HepG2 (cell line): ENCODE results near the gene BMP6. TPM values are rescaled to one million over a fixed set of nuclear protein-coding genes. Genes with fewer than 3 reads are reported as not detected.
A peak's percentile ranks its signal among the peaks of the same experiment; 100 is the strongest.

Experiments
- CCAR2 ChIP-seq: fragments of 200-400 bp; formaldehyde crosslinking; optimal IDR thresholded peaks from 2 replicates; pipeline ENCODE3; 2018; ENCODE audit warnings: low read depth, mild to moderate bottlenecking, low read length, moderate library complexity
- KAT7 ChIP-seq: IDR thresholded peaks from 2 replicates; pipeline ENCODE4 v1.6.1; 2018; ENCODE audit warnings: borderline replicate concordance, missing compliant biosample characterization
- KMT2A ChIP-seq: sonication (generic); formaldehyde crosslinking; IDR thresholded peaks from 2 replicates; pipeline ENCODE4 v1.4.0; 2020; ENCODE audit warnings: missing genetic modification reagents
- MAZ ChIP-seq, 2 experiments: sonication (generic) in 1 of 2; formaldehyde crosslinking in 1 of 2; IDR thresholded peaks; 2 replicates each; pipeline versions ENCODE4 v1.5.0 to v1.6.1; 2012 to 2020; ENCODE audit warnings: low read depth in 2 of 2, mild to moderate bottlenecking in 2 of 2, borderline replicate concordance in 1 of 2, improper control_type of control experiment in 1 of 2, low read length in 1 of 2, missing genetic modification reagents in 1 of 2, moderate library complexity in 1 of 2
- PLRG1 ChIP-seq: fragments of 450-650 bp; conservative IDR thresholded peaks from 2 replicates; pipeline ENCODE4 v1.6.1; 2016
- POLR2AphosphoS5 ChIP-seq: IDR thresholded peaks from 2 replicates; pipeline ENCODE4 v1.6.1; 2012; ENCODE audit warnings: low read depth, low read length
- RAD21 ChIP-seq: fragments of 450-650 bp; formaldehyde crosslinking; IDR thresholded peaks from 2 replicates; pipeline ENCODE4 v1.5.0; 2020; ENCODE audit warnings: mild to moderate bottlenecking
- SIN3A ChIP-seq: IDR thresholded peaks from 2 replicates; pipeline ENCODE4 v1.6.1; 2011; ENCODE audit warnings: low read depth, mild to moderate bottlenecking, control low read depth, low read length, borderline replicate concordance
- ZFY ChIP-seq: sonication (generic); formaldehyde crosslinking; IDR thresholded peaks from 2 replicates; pipeline ENCODE4 v1.4.0; 2020; ENCODE audit warnings: missing genetic modification reagents
- ZNF354B ChIP-seq: sonication (generic); formaldehyde crosslinking; IDR thresholded peaks from 2 replicates; pipeline ENCODE4 v1.8.0; 2022; ENCODE audit warnings: mild to moderate bottlenecking, missing genetic modification reagents
- ZNF619 ChIP-seq: sonication (generic); formaldehyde crosslinking; IDR thresholded peaks from 2 replicates; pipeline ENCODE4 v1.4.0; 2020; ENCODE audit warnings: mild to moderate bottlenecking, missing genetic modification reagents
- polyA plus RNA-seq, 8 experiments: library from polyadenylated mRNA; depleted of rRNA in 3 of 8; stranded (reverse) in 7 of 8; unstranded in 1 of 8; fragments of >200 nt; fragmentation: Illumina TruSeq in 4 of 8; extraction: Trizol in 4 of 8; gene quantifications; 2 replicates each; pipeline versions ENCODE4 v1.2.1 to v1.2.3, GENCODE V29; 2011 to 2016; ENCODE audit warnings: low read depth in 4 of 8, missing spikeins in 1 of 8, mixed read lengths in 1 of 8; ENCODE audit not compliant: insufficient read depth in 1 of 8
- total RNA-seq, 5 experiments: library from RNA; depleted of rRNA; stranded (reverse); fragments of >200 nt; fragmentation: Illumina TruSeq; extraction: Trizol; gene quantifications; 2 replicates each; pipeline ENCODE4 v1.2.3, GENCODE V29; 2016; ENCODE audit warnings: low read depth in 1 of 5
- TF ChIP-seq, protein P1 (sequence below): IDR thresholded peaks from 2 replicates; pipeline ENCODE4 v1.6.1; 2016; ENCODE audit warnings: low read depth
- TF ChIP-seq, protein P2 (sequence below): sonication (generic); formaldehyde crosslinking; IDR thresholded peaks from 2 replicates; pipeline ENCODE4 v1.4.0; 2020; ENCODE audit warnings: low read depth, missing genetic modification reagents
- TF ChIP-seq, protein P3 (sequence below): sonication (generic); formaldehyde crosslinking; IDR thresholded peaks from 2 replicates; pipeline ENCODE4 v1.8.1; 2022; ENCODE audit warnings: mild to moderate bottlenecking, missing genetic modification reagents
- TF ChIP-seq, protein P4 (sequence below): sonication (generic); formaldehyde crosslinking; IDR thresholded peaks from 2 replicates; pipeline ENCODE4 v1.5.0; 2020; ENCODE audit warnings: mild to moderate bottlenecking, missing genetic modification reagents, moderate library complexity

BMP6 gene
- total and polyA plus RNA-seq, 2 of the 13 experiments (the other 11 are each of a cell fraction or from before 2014, with no cell fraction given), result 0.09 to 0.18 TPM

DNA sequence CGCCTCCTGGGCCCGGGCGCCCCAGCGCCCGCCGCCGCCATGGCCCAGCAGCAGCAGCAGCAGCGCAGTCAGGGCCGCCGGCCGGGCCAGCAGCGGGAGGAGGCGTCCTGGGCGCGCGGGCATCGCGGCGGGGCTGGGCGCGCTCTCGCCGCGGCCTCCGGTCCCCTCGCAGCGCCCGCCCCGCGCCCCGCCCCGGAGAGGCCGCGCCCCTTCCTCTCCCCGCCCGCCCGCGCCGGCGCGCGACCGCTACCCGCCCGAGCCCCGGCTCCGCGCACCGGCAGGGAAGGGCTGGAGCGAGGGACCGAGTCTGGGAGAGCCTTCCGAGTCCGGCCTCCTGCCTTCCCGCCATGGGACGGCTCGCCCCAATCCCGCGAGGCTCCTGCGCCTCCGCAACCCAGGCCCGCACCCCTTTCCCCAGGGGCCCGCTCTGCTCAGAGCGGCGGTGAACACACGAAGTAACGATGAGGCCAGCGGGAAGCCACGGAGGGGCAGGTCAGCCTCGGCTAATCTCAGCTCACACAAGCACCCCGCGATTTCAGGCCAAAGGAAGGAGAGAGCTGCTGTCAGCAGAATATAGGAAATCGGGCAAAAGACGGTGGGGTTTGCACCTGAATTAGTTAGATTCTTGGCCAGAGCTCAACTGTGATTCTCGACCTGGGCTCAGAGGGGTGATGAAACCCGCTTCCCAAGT, 184.9 kb downstream of the BMP6 start, which contains the start of gene TXNDC5 (continued):
- TF ChIP-seq, protein P1, sequence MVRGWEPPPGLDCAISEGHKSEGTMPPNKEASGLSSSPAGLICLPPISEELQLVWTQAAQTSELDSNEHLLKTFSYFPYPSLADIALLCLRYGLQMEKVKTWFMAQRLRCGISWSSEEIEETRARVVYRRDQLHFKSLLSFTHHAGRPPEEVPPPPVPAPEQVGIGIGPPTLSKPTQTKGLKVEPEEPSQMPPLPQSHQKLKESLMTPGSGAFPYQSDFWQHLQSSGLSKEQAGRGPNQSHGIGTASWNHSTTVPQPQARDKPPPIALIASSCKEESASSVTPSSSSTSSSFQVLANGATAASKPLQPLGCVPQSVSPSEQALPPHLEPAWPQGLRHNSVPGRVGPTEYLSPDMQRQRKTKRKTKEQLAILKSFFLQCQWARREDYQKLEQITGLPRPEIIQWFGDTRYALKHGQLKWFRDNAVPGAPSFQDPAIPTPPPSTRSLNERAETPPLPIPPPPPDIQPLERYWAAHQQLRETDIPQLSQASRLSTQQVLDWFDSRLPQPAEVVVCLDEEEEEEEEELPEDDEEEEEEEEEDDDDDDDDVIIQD (CRISPR knock-in tag), result 0 out of 2 replicates have a peak, but pooled peaks have one; percentile 47
- TF ChIP-seq ZFY (CRISPR knock-in tag) (peak; percentile 72), ZNF619 (CRISPR knock-in tag) (no peak), ZNF354B (CRISPR knock-in tag) (no peak), KMT2A (peak; percentile 54; the same call in 1 of the 2 replicates), MAZ (IDR thresholded peaks at IDR 0.05; ENCODE audit: borderline replicate concordance, low read depth, low read length) (no peak; the same call in 1 of the 2 replicates), MAZ (CRISPR knock-in tag; IDR thresholded peaks at IDR 0.05; ENCODE audit: low read depth) (peak; percentile 90), POLR2AphosphoS5 (peak; percentile 59), RAD21 (CRISPR knock-in tag) (no peak), KAT7 (CRISPR knock-in tag) (peak; percentile 88; the same call in 1 of the 2 replicates), PLRG1 (no peak), CCAR2 (no peak), SIN3A (no peak)
- TF ChIP-seq, protein P2, sequence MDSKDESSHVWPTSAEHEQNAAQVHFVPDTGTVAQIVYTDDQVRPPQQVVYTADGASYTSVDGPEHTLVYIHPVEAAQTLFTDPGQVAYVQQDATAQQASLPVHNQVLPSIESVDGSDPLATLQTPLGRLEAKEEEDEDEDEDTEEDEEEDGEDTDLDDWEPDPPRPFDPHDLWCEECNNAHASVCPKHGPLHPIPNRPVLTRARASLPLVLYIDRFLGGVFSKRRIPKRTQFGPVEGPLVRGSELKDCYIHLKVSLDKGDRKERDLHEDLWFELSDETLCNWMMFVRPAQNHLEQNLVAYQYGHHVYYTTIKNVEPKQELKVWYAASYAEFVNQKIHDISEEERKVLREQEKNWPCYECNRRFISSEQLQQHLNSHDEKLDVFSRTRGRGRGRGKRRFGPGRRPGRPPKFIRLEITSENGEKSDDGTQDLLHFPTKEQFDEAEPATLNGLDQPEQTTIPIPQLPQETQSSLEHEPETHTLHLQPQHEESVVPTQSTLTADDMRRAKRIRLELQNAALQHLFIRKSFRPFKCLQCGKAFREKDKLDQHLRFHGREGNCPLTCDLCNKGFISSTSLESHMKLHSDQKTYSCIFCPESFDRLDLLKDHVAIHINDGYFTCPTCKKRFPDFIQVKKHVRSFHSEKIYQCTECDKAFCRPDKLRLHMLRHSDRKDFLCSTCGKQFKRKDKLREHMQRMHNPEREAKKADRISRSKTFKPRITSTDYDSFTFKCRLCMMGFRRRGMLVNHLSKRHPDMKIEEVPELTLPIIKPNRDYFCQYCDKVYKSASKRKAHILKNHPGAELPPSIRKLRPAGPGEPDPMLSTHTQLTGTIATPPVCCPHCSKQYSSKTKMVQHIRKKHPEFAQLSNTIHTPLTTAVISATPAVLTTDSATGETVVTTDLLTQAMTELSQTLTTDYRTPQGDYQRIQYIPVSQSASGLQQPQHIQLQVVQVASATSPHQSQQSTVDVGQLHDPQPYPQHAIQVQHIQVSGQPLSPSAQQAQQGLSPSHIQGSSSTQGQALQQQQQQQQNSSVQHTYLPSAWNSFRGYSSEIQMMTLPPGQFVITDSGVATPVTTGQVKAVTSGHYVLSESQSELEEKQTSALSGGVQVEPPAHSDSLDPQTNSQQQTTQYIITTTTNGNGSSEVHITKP (CRISPR knock-in tag), result peak; percentile 49
- TF ChIP-seq, protein P3, sequence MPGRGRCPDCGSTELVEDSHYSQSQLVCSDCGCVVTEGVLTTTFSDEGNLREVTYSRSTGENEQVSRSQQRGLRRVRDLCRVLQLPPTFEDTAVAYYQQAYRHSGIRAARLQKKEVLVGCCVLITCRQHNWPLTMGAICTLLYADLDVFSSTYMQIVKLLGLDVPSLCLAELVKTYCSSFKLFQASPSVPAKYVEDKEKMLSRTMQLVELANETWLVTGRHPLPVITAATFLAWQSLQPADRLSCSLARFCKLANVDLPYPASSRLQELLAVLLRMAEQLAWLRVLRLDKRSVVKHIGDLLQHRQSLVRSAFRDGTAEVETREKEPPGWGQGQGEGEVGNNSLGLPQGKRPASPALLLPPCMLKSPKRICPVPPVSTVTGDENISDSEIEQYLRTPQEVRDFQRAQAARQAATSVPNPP (CRISPR knock-in tag), result no peak
- TF ChIP-seq, protein P4, sequence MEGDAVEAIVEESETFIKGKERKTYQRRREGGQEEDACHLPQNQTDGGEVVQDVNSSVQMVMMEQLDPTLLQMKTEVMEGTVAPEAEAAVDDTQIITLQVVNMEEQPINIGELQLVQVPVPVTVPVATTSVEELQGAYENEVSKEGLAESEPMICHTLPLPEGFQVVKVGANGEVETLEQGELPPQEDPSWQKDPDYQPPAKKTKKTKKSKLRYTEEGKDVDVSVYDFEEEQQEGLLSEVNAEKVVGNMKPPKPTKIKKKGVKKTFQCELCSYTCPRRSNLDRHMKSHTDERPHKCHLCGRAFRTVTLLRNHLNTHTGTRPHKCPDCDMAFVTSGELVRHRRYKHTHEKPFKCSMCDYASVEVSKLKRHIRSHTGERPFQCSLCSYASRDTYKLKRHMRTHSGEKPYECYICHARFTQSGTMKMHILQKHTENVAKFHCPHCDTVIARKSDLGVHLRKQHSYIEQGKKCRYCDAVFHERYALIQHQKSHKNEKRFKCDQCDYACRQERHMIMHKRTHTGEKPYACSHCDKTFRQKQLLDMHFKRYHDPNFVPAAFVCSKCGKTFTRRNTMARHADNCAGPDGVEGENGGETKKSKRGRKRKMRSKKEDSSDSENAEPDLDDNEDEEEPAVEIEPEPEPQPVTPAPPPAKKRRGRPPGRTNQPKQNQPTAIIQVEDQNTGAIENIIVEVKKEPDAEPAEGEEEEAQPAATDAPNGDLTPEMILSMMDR (CRISPR knock-in tag), result no peak; the same call in 1 of the 2 replicates
